HG03095 (cell line): Measurements from ENCODE around the gene CADM2.

Experiments used
- ATAC-seq: cut with Tn5 transposase; IDR thresholded peaks from one replicate; pipeline ENCODE4 v1.9.1; 2021; ENCODE audit warnings: moderate library complexity; ENCODE audit not compliant: unreplicated experiment

Gene CADM2

DNA sequence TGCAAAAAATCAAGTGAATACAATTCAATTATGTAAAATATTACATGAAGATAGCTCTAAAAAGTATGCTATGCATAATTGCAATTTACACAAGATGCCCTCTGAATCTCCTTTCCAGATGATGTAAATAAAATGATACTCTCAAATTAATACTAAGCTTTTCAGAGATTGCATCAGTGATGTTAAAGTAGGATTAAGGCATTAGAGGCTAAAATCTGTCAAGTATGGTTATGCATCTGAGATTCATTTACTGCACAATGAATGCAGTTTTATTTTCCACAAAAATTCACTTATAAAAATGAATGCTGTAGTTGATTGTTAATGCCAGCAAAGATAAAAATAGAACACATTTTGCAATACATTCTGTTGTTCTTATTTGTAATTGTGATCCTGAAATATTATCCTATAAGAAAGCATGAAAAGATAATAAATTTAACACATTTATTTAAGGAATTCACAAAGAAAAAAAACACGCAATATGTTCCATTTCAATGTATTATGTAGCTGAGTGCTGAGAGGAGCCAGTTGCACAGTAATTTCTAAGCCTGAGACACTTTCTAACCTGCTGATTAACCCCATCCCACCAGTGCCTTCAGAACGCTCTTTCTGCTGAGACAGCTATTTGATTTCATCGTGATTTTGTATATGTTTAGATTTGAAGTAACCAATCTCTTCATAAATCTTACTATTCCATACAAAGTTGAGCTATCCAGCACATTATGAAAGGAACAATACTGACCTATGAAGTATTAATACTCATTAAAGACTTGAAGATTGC, 224.4 kb downstream of the CADM2 start:
- ATAC-seq, result no peak

DNA sequence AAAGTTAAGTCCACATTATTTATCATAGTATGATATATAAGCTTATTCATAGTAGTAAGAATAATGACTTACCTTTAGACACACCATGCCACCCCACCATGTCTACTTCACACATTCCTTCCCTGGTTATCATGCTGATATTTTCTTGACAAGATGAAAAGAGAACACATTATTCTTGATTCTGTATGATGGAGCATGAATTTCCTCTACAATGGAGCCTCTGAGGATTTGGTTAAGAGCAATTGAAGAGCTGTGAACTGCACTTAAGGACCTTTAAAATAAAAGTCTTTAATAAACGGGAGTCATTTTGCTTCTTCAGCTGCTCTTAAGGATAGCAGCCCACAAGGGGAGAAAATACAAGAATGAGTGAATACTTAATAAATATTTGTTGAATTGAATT, 226.7 kb downstream of the CADM2 start:
- no peak for ATAC-seq

DNA sequence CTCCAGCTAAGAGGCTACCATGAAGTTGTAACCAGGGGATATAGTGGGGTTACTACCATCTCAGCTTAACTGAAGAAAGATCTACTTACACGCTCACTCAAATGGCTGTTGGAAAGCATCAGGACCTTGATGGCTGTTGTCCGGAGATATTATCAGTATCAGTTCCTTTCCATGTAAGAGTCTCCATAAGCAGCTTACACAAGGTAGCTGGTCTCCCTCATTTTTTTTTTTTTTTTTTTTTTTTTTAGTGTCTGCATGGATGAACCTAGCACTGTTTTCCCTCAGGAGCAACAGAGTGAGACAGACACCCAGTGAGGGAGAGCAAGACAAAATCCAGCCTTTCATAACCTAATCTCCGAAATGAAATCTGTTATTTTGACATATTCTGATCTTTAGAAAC, 230.9 kb downstream of the CADM2 start:
- ATAC-seq, result no peak

DNA sequence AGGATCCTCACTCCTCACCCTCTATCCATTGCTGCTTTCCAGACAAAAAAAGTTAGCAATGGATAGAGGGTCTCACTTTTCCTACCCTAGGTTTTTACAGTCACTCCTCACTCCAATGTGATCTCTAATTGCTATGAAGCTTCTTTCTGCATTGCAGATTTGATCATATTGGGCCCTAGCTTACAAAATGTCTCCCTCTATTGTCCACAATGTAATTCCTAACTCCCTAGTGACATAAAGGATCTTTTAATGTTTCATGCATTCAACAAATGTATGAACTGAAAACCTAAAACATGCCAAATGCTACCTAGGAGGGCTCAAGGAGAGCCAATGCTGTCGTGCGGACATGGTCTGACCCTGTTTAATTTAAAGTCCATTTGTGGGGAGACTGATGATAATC, 234.8 kb downstream of the CADM2 start:
- ATAC-seq, result no peak

DNA sequence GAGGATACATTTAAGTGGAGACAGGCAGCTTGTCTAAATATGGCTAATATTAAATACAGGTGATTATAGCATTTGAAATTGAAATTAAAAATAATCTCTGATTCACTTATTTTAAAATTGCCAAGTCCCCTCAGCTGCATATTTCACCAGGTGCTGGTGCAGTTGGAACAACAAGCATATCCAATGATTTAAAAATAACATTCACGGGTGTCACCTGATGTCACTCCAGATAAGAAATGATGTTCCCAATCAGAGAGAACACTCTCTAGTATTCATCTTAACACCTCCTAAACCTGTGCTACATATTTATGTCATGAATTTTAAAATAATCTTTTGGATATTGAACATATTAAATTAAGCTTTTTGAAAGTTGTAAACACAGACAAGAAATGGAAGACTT, 249.9 kb downstream of the CADM2 start:
- ATAC-seq, result no peak

DNA sequence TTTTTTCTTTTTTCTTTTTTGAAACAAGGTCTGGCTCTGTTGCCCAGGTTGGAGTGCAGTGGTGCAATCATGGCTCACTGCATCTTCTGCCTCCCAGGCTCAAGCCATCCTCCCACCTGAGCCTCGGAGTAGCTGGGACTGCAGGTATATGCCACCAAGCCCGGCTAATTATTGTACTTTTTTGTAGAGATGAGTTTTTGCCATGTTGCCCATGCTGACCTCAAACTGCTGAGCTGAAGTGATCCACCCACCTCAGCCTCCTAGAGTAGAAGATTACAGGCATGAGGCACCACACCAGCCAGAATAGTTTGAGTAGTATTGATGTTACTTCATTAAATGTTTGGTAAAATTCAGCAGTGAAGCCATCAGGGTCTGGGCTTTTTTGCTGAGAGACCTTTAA, 251.8 kb downstream of the CADM2 start:
- no peak for ATAC-seq

DNA sequence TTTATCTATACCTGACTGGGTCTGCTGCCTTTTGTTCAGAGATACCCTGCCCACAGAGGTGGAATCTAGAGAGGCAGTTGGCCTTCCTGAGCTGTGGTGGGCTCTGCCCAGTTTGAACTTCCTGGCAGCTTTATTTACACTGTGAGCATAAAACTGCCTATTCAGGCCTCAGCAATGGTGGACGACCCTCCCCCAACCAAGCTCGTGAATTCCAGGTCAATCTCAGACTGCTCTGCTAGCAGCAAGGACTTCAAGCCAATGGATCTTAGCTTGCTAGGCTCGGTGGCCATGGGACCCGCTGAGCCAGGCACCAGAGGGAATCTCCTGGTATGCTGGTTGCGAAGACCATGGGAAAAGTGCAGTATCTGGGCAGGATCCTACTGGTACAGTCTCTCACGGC, 270.2 kb downstream of the CADM2 start:
- ATAC-seq, result no peak

DNA sequence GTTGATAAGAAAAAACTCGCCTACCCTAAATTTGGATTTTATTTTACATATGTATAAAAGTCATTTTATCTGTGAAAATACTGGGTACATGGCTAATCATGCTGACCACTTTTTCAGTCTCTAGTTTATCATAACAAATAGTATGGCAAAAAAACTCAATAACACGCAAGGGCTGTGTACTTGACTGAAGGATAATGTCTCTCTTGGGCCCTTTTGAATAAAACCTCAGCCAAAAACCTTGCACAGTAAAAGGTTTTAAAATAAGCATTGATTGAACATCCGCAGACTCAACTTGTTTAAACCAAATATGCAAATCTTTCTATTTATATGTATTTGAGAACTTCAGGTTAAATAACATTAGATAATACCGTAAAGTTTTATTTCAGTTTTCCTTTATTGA, 285.3 kb downstream of the CADM2 start:
- no peak for ATAC-seq

DNA sequence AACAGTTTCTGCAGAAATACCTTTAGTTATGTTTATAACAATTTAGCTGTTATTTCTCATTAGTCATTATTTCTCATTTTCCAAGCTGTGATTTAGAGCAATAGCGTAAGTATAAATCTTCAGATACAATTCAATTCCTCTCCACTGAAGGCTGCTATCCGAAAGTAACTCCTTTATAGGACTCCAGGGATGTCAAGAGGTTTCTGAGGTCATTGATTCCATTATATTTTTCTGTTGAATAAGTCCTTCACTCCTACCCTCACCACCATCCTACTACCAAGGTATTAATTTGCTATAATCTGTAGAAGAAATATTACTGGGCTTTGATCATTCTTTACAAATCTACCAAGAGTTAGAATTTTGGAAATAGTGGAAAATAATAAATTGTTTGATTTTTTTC, 285.7 kb downstream of the CADM2 start:
- no peak for ATAC-seq

DNA sequence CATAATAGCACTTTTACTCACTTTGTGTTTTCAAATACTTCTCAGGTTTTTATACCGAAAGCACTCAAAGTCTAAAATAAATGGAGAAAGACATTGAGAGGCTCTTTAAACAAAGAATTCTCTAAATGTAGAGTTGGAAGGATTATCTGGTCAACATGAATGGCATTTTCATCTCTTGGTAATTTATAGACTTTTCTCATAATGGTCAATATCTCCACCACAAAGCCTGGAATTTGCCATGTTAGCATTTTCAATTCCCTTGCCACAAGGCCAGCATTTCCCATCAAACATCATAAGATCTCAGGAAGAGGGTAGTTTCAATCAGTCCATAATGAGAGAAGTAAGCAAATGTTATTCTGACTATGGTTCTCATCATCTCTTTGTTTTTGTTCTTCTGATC, 293.0 kb downstream of the CADM2 start:
- ATAC-seq, result no peak

DNA sequence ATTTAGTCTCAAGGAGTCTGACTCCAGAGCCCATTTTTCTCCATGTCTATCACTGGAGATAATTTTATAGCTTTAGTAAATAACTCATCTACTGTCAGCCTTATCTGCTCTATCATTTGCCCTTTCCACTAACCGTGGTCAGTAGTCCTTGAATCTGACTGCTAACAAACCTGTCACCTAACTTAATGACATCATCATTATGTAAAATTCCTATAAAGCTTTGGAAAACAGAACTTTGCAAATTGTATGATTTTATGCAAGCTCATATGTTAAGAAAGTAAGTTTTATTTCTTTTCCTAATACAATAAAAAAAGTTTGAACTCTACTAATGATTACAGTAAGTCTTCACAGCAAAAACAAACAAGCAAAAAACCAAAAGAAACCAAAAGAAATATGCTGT, 293.9 kb downstream of the CADM2 start:
- ATAC-seq, result no peak

DNA sequence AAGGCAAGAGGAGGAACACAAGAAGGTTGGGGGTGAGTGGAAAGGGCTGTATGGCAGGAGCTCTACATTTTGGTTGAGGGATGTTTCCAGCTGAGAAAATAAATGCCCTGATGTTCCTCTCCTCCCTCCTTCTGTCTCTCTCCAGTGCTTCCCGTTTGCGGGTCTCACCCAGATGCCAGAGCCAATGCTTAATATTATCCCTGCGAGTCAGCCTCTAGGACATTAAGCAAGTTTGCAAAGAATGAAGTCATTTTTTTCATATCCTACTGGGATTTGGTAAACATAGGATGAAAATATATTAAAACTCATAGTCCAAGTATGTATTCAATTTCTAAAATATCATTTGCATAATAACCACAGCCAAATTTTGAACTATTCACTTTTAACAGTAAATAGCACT, 295.9 kb downstream of the CADM2 start:
- no peak for ATAC-seq

DNA sequence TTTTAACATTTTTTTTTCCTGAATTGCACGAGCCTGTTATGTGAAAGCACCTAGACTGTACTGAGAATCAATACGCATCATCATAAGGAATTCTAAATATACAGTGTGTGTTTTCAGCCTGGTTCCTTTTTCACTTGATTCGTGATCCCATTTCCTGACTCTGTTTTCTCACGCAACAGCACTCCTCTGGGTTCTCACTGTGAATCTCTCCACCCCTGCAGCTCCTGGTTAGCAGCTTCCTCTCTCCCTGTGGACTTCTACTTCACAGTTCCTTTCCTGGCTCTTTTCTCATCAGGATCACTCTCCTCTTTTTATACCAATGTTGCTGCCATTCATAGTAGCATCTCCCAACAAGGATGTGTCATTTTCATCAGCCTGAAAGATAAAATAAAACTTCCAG, 297.2 kb downstream of the CADM2 start:
- no peak for ATAC-seq

DNA sequence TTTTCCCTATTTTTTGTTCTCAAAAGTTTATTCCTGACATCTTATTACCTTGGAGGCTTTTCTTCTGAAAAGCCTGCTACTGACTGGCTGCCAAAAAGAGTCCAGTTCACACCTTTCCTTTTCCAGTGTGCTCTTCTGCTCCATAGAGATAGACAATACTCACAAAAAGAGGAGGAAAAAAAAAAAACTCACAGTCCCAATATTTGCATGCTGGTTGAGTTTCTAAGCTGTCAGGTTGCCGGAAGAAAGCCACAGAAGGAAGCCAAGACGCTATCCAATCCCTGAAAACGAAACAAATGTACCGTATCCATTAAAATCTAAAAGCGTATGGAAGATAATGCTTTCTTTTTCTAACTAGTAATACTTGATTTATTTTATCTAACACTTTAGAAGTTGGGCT, 299.5 kb downstream of the CADM2 start:
- no peak for ATAC-seq

DNA sequence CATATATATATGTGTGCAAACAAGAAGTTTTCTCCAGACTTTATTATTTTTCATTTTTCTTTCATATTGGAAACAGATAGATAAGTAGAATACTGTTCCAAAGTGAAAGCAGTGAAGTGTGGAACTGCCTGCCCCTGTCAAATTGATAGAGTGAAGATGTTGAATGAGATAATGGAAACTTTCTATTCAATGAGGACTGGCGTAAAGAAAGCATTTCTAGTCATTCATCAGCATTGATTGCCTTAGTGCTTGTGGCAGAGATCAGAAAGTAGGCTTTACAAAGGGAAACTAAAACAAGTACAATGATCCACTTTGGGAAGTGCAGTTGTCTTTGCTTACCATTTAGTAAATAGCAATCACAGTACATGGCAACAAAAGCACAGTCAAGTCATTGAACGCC, 300.0 kb downstream of the CADM2 start:
- ATAC-seq, result no peak

DNA sequence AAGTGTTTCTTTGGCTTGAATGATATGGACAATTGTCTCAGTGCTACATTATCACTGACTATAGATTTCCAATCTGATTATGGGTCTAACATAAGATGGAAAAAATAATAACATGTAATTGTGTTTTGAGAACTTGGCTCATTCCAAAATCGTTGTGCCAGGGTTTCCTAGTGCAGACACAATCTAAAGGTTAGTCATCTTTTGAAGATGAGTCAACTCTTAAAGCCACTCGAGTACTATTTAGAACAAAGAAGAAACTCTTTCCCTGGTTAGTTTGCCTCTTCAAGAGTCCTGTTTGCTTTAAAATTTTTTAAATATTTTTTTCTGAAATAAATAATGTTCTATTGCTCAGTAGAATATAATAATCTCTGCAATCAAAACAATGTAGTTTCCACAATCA, 301.0 kb downstream of the CADM2 start:
- no peak for ATAC-seq

DNA sequence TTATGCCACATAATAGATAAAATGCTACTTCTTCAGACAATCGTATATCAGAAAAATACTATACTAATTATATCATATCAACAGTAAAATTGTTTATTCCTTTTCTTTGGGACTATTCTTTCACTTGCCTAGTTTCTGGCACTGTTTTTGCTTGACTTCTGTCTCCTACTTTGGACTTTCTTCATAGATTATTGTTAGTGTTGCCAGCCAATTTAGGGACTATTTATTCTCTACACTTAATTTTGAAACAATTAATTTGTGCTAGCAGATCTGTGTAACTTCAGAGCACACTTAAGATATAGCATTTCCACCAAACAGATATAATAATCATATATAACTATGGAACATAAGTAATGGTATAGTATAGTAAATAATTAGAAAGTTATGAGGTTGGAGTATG, 305.6 kb downstream of the CADM2 start:
- ATAC-seq, result no peak

DNA sequence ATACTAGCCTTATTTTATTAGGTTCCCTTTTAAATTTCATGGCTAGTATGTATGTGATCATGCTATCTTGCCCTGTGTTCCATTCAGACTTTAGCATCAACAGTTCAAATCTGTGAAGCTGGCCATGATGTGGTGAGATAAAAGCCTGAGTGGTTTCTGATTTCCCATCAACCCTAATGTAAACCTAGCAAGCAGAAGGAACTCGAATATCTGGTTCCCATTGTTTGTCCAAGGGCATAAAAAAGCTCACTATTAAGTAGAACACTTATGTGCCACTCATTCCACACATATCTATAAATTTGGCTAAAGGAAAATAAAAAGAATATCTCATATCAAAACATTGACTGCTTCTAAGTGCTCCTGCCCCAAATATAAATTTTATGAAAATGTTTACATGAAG, 311.7 kb downstream of the CADM2 start:
- ATAC-seq, result no peak

DNA sequence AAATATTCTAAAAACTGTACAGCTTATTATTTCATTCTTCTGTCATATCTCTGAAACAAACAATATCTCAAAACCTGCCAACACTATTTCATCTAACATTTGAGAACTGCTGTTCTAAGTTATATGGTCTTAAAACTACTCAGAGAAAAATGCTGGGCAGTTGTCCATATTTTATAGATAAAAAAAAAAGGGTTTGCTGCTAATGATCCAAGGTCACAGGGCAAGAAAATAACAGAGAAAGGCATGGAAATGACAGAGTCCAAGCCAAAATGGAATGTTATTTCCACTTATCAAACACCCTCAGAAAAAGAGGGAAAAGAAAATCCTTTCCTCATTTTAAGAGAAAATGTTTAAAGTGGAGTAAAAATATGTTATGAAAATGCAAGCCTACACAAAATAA, 313.1 kb downstream of the CADM2 start:
- no peak for ATAC-seq

DNA sequence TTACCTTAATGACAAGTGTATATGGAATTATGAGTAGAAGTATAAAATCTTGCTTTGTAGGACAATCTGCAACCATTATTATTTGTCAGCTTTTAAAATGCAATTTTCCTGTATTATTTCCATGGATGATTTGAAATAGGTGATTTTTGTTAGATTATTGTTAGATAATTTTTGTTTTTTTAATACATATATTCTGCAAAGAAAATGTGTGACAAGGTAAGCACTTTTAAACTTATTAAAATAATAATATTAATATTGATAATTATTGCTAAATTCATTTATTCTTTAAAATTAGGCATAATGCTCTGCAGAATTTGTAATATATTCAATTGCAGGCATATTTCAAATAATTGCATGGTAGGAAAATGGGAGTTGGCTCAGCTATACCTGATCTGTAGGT, 329.5 kb downstream of the CADM2 start:
- ATAC-seq, result no peak

DNA sequence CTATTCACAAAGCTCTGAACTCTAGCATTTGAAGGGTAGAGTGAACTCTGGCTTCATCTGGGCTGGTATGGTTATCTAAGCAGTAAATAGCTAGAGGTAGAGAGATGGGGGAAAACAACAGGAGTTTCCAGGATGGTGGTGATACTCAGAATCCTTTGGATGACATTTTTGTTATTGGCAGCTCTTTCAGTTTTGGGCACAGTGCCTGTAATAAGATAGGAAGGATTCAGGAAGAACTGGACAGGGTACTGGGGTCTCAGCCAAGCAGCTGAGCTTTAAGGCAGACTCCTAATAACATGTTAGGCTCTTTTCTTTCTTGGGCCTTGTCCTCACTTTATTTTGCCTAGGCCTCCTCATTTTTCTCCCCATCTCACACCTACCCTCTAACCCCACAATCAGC, 338.5 kb downstream of the CADM2 start:
- ATAC-seq, result no peak

DNA sequence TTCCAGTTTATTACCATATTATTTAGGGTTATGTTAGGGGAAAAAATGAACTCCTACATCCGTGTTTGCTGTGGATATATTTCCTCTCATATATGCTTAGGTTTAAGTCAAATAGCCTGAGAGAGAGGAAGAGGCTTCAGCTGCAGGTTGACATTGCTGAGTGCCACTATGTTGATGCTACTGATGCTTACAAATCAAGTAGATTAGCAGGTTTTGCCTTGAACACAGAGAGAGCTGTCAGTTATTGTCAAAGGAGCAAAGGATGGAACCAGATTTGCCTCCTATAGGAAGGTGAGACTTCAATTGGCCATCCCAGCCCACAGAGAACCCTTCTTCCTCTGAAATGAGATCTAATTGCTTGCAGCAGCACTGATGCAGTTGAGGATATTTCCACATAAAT, 339.2 kb downstream of the CADM2 start:
- ATAC-seq, result no peak

DNA sequence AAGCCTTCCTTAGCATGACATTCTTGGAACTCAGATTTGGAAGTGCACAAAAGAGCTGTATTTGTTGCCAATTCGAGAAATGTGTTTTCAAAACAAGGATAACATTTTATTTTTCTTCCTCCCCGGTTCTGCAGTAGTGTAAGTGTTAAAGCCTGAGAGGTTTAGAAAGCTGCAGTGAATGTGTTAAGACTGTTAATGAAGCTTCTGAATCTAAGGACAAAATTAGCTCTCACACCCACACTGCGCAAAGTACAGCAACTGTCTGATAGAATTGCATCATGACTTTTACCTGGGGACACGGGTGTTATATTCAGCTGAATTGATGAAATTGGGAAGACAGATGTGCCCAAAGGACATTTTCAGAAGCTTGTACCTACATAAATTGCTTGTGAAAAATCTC, 344.4 kb downstream of the CADM2 start:
- ATAC-seq, result no peak
